ENCODE data around the gene C1QC.

C1QC gene

DNA sequence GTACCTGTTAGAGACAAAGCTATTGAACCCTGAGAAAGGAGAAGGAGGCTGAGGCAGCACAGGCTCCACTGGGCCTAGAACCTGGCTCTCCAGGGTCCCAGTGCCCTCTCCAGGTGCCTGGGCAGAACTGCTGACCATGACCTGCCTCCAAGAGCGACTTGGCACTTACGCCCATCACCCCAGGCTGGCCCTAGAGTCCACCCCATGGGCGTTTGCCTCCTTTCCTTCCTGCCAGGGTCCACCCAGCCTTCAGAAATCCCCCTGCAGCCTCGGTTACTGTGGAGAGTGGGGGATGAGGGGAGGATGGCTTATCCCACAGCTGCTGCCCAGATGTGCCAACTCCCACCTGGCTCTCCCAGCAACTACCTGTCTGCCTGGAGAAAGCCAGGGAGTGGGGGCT, 21.7 kb upstream of the C1QC start:
- no peak for DNase-seq

DNA sequence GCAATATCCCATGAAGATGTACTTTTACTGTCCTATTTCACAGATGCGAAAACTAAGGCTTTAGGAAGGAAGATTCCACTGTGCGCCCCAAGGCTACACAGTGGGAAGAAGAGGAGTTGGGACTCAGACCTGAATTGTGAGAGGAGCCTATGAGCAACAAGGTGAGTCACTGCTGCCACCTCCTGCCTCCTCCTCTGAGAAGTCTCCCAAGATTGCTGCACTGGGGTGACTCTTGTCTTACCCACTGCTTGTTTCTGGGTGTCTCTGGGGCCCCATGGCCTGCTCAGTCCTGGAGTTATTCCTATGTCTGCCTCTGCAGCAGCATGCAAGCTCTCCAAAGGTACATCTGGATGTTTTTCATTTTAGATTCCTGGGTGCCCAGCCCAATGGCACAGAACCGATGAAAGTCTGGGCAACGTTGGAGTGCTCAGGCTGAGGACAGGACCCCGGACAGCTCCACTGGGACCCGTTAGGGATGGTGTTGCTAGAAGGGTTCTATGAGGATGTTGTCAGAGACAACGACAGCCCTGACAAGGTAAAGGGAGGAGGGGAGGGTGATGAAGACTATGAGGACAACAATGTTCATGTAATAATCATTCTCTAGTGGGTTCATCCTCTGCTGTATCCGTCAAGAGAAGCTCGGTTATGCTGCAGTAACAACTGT, 18.0 kb upstream of the C1QC start:
- DNase-seq = no peak

DNA sequence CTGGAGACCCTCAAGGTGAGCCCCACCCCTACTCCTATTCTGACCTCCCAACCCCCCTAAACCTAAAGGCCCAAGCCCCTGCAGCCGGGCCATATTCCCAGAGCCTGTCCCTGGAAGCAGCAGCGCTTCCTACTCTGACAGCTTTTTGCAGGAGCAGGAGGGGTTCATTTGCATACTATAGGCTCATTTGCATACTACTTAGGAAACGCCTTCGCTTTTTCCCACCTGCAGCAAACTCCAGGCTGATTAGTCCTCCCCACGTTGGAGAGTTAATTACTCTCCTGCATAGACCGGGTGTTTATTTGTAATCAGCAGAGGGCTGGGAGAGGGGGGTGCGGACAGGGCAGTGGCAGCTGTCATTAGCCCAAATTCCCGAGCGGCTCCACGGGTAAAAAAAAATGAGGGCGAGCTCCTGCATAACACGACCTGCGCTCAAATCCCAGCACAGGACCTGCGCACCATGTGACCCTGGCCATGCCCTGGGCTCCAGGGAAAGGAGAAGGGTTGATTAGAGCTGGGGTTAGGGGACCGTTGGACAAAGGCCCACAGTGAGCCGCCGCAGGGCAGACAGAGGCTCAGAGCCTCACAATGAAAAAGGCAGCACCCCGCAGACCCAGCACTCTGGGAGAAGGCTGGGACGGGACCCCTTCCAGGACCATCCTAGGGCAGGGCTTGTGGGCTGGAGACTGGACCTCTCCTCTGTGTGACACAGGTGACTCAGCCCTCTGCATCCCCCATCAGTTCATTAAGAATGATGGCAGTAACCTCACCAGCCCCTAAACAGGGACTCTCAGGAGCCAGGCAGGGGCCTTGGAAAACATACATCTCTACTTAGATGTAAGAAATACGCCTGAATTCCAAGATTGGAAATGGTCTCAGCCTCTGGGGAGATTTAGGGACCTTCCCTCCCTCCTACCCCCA, 16.9 kb upstream of the C1QC start:
- DNase-seq = no peak

DNA sequence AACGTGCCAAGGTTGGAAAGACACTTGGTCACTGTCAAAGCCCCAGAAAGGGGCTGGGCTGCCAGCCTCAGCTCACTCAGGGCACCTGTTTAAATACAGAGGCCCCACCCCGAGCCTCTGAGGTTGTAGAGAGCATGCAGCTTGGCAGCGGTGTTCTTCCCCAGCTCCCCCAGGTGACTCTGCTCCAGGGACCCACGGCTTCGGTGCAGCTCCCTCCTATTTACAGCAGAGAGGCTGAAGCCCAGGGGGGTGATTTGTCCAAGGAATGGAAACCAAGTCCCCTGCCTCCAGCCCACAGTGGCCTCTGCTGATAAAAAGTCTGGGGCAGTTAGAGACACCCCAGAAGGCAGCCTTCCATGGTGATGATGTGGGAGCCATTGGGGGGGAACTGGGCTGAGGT, 16.1 kb upstream of the C1QC start:
- DNase-seq = no peak

DNA sequence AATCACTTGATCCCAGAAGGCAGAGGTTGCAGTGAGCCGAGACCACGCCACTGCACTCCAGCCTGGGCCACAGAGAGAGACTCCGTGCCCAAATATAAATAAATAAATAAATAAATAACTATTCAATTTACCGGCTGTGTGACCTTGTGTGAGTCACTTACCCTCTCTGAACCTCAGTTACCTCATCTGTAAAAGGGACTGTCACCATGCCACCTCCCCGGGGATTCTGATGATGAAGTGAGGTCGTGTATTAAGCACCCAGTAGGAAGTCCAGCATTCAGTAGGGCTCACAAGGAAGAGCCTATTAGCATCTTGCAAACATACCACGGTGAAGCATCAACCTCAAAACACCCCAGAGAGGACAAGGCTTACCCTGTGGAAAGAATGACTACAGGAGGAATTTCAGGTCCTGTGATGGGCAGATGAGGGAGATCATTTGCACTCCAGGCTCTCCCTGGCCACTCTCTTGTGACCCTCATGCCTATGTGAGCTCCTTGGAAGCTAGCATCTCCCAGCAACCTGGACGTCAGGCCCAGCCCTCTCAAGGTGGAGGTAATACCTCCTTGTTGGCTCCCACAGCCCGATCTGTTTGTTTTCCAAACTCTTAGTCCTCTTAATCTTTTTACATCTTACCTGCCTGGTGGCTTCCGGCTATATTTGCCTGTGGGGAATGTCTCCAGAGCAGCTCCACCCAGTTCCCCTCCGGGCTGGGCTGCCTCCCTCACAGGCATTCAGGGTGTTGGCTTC, 14.6 kb upstream of the C1QC start:
- DNase-seq = no peak

DNA sequence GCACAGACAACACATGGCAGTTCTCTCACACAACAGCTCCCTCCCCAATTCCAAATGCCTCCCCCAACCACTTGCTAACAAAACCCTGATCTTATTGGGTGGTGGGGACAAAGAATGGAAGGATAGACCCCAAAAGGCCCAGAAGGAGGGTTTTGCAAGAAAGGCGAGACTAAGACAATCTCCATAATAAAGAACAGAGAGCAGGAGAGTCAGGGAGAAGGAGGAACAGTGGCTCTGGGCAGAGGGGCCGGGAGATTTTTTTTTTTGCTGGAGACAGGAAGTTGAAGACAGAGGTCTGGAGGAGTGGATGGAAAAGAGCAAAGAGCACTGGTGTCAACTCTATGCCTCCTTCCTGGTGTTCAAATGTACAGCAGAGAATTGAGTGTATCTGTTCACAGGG, 13.5 kb upstream of the C1QC start:
- DNase-seq = no peak

DNA sequence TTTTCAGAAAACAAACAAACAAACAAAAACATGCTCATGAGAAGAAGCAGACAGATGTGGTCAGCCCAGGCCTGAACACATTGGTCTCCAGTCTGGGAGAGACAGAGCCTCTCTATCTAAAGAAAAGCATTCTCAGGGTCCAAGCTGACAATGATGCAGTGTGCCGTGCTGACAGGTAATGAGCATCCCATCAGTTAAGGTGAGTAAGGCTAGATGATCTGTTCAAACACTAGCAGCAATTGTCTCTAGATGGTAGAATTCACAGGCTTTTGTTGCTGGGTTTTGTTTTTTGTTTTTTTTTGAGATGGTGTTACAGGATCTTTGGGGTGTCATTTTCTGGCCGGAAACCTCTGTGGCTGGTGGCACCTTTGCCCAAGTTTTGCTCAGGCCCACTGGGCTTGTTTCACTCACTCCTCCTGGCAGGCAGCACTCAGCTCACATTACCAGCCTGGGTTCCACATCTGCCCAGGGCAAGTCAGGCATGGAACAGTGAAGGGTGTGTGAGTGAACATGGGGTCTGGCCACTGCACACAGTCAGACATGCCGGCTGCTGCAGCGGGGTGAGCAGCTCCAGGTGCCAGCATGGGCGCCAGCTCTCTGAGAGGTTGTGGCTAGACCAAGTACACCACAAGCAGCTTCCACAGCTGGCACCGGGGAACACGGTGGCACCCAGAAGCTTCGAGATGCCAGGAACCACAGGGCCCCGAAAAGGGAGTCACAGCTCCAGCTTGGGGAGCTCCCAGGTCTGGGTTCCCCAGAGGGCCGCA, 9.6 kb upstream of the C1QC start:
- DNase-seq = no peak

DNA sequence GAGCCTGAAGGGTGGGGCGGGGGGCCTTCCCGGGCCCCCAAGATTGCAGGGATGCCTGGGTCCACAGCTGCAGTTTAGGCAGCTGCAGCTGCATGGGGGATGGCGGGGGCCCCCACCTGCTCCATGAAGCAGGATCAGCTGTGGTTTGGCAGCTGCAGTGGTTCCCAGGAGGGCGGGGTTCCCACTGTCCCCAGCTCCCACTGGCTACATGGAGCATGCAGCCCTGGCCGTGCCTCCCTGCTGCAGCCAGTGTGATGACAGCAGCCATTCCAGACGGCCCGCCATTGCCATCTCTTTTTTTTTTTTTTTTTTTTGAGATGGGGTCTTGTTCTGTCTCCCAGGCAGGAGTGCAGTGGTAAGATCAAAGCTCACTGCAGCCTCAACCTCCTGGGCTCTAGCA, 8.0 kb upstream of the C1QC start:
- no peak for DNase-seq

DNA sequence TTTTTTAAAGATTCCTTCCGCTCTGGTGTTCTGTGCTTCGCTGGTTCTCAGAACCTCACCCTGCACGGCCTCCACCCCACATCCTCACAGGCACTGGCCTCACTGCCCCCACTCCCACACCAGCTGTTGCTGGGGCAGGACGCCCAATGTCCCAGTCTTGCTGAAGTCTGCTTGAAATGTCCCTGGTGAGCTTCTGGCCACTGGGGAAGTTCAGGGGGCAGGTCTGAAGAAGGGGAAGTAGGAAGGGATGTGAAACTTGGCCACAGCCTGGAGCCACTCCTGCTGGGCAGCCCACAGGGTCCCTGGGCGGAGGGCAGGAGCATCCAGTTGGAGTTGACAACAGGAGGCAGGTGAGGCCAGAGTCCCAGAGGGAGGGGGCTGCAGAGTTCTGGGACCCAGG, 7.1 kb upstream of the C1QC start, which contains the start of gene C1QA:
C1QA (plus strand) TSS at position 276 of the 400 bp plus-strand sequence. CDS start 989 bp downstream, outside the sequence.
- DNase-seq = no peak

DNA sequence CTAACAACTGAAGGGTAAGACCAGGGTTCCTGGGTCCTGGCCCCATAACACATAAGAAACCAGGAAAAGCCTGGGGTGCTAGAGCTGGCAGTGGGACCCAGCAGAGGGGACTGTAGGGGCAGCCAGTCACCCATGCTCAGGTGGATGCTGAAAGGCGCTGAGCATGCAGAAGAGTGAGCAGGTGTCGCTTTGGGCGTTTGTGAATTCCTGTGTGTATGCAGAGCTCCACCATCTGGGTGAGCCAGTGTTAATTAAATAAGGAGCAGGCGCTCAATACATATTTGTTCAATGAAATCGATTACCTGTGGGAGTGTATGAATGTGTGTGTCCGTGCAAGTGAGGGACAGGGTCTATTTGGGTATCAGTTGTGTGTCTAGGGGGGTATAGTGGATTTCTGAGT, 6.5 kb upstream of the C1QC start:
- DNase-seq = no peak

DNA sequence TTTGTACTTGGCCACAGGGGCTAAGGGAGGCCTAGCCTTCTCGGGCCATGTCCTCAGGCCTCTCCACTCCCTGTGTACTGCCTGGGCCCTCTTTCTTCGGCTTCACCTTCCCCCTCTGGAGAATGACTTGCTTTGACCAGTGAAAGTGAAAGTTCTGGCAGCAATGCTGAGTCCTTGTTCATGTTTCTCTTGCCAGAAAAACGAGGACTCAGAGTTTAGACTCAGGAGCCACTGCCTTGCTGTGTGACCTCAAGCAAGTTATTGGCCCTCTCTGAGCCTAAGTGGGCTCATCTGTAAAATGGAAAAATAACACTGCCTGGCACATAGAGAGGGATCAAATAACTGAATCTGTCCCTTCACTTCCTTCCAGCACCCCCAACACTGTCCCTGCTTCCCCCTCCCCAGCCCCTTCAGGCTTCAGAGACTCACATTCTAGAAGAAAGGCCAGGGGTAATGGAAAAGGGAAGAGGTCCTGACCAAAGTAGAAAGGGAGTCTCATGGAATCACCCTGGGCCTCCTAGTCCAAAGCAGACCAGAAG, 5.5 kb upstream of the C1QC start:
- no peak for DNase-seq

DNA sequence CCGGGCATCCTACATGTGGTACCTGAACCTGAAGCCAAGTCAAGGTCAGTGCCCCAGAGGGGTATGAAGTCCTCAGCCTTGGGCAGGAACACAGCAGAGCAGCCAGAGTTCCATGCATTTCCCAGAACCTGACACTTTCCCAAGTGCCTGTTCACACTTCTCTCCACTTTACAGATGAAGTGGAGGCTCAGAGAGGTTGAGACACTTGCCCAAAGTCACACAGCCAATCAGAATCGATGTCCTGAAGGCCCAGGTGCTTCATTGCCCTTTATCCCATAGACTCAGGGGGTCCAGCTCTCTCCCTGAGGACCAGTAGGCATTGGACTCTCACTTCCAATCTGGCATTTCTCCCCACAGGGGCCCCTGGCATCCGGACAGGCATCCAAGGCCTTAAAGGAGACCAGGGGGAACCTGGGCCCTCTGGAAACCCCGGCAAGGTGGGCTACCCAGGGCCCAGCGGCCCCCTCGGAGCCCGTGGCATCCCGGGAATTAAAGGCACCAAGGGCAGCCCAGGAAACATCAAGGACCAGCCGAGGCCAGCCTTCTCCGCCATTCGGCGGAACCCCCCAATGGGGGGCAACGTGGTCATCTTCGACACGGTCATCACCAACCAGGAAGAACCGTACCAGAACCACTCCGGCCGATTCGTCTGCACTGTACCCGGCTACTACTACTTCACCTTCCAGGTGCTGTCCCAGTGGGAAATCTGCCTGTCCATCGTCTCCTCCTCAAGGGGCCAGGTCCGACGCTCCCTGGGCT, 4.8 kb upstream of the C1QC start:
- DNase-seq = no peak

DNA sequence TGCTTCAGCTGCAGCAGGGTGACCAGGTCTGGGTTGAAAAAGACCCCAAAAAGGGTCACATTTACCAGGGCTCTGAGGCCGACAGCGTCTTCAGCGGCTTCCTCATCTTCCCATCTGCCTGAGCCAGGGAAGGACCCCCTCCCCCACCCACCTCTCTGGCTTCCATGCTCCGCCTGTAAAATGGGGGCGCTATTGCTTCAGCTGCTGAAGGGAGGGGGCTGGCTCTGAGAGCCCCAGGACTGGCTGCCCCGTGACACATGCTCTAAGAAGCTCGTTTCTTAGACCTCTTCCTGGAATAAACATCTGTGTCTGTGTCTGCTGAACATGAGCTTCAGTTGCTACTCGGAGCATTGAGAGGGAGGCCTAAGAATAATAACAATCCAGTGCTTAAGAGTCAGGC, 4.1 kb upstream of the C1QC start:
- no peak for DNase-seq

DNA sequence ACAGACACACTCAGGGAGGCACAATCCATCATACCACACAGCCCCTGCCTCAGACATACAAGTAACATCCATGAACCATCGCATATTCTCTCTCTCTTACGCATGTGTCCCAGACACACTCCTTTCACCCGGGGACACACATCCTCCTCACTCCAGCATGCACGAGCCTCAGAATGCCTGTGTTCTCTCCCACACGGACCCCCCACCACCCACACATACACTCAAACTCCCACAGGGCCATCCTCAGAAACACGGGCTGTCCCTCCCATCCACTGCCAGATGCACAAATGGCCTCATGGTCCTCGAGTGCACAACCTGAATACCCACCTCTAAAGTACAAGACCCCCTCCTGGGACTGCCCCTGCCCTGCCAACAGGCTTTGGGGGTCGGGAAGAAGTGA, 2.2 kb upstream of the C1QC start:
- DNase-seq = no peak

DNA sequence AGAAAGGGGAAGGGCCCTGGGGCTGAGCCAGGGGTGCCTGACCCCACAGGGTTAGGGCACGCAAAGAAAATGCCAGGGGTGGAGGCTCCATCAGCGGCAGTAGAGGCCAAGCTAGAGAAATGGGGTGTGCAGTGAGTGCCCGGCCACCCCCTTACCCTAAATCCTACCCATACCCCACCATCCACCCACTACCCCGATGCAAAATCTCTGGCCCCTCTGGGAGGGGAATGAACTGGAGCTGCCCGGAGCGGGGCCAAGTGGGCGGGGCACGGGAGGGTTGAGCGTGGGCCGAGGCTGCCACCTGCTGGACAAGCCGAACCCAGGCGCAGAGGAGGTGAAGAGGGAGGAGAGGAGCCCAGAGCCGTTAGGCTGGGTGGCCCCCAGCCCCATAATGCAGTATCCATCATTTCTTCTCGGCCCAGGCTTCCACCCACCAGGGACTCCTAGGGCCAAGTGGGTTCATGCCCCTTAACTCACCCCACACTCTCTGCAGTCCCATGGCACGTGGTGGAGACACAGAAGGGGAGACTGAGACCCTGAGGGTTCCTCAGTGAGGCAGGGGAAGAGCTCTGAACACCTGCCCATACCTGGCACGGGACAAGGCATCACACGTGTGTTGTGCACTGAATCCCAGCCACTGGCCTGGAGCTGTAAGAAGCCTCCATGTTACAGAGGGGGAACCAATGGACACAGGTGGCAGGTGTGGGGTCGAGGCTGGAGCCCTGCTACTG, 1.4 kb upstream of the C1QC start:
- DNase-seq = peak; percentile 90

DNA sequence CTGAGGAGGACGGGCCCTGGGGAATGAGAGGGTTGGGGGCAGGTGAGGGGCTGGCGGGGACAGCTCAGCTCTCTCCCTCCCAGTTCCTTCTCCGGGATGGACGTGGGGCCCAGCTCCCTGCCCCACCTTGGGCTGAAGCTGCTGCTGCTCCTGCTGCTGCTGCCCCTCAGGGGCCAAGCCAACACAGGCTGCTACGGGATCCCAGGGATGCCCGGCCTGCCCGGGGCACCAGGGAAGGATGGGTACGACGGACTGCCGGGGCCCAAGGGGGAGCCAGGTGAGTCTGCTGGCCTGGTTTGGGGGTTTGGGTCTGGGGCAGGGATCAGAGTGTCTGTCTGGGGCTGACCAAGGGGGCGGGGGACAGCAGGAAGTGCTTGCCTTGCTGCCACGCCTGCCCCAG, 495 bp downstream of the C1QC start:
- no peak for DNase-seq

DNA sequence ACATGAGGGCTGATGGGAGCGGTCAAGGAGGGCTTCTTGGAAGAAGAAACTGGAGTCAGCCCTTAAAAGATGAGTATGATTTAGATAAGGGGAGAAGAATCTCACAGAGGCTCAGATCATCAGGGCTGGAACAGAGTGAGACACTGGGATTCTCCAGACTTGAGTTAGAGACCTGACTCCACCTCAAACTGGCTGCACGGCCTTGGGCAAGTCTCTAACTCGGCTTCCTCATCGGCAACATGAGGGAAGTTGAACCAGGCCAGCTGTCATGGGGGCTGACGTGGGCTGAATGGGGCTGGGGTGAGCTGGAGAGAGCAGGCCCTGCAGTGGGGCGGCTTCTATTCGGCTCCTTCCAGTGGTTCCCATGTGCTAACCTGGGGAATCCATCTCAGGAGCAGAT, 2.5 kb downstream of the C1QC start:
- DNase-seq = no peak

DNA sequence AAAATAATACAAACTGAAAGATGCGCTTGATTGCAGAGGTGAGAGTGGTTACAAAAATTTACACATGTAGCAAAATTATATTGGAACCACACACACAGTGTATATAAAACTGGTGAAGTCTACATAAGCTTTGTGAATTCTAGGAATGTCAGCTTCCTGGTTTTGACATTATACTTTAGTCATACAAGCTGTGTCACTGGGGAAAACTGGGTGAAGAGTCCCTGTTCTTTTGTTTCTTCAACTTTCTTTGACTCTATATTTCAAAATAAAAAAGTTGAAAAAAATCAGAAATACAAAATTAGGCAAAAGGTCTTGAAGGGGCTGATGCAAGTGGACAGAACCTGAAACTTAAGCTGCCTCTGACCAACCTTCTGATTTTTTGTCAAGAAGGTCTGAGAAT, 3.0 kb downstream of the C1QC start:
- no peak for DNase-seq

DNA sequence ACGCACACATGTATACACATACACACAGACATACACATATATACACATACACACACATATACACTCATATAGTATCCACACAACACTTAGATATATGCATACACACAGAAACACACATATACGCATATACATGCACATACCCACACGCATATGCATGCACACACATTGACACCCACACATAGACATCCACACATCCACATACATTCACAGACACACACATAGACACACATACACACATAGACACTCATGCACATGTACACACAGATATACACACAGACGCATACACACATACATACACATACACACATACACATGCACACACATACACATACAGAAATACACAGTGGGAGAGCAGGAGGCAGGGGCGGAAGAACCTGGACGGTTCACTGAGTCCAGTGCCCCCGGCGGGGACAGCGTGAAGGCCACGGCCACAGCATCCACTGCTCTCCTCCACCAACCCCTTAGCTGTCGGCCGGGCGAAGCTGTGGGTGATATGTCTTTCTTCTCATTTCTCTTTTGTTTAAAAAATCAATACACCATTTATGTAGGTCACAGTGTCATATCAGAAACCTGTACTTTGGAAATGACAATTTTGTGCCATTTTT, 6.8 kb downstream of the C1QC start:
- DNase-seq = no peak
